Activated T-helper 2 cell treated with anti-CD3 and anti-CD28 coated beads, Interferon-gamma antibody, Interleukin-2, Interleukin-4, amounts not matched to agents 10 μg/mL and 5 μg/mL and 100 μg/mL, durations not matched to agents 14 hours and 24 hours and 36 hours (primary cell): Measurements from ENCODE around the gene SSC4D. TPM values are rescaled to one million over a fixed set of nuclear protein-coding genes. Genes with fewer than 3 reads are reported as not detected.
"Not testable (repeated sequence)": the region's sequence is repeated elsewhere in the genome, so short reads cannot be mapped to it uniquely, and the experiment has no call there.

Experiments used
- DNase-seq: peaks from one replicate; pipeline ENCODE4 v3.0.0; 2021; ENCODE audit warnings: low spot score
- H3K27ac Mint-ChIP-seq: one replicate; pipeline ENCODE4 v1.8.0; 2021; ENCODE audit warnings: mixed read lengths
- H3K27me3 Mint-ChIP-seq: one replicate; pipeline ENCODE4 v1.8.0; 2021; ENCODE audit warnings: low read depth, mixed read lengths
- H3K36me3 Mint-ChIP-seq: one replicate; pipeline ENCODE4 v1.8.0; 2021; ENCODE audit warnings: low read depth, mixed read lengths
- H3K4me1 Mint-ChIP-seq: one replicate; pipeline ENCODE4 v1.8.0; 2021; ENCODE audit warnings: low read depth, mixed read lengths
- H3K4me3 Mint-ChIP-seq: one replicate; pipeline ENCODE4 v1.8.0; 2021; ENCODE audit warnings: low read depth, mild to moderate bottlenecking, moderate library complexity, mixed read lengths
- H3K9me3 Mint-ChIP-seq: one replicate; pipeline ENCODE4 v1.8.0; 2021; ENCODE audit warnings: mixed read lengths
- intact Hi-C: fragments of 100-400 bp; cut with micrococcal nuclease; formaldehyde crosslinking; loops from one replicate; pipeline ENCODE4 v1.15.1; 2023
- total RNA-seq: library from RNA; stranded (reverse); gene quantifications from 2 replicates; pipeline ENCODE4 v1.2.3, GENCODE V29; 2022

The SSC4D gene
- total RNA-seq, 1 donor from 2014 or later: 0.78 TPM

GRCh38 chr7:76368190-76368589, 41.3 kb downstream of the SSC4D start:
- DNase-seq: no peak
- Mint-ChIP-seq H3K27ac (no peak overlapping the region), H3K36me3 (no peaks in the 10 kb centered on the region), H3K27me3 (peaks cover 5% of the 10 kb centered on the region), H3K9me3 (no peaks in the 10 kb centered on the region), H3K4me1 (peaks cover 9% of the 10 kb centered on the region), H3K4me3 (no peak overlapping the region)
- intact Hi-C loops: no loop called here

GRCh38 chr7:76364198-76364584, 45.3 kb downstream of the SSC4D start:
- H3K27ac Mint-ChIP-seq: peak overlapping the region; percentile 90
- no peaks in the 10 kb centered on the region for H3K9me3 Mint-ChIP-seq
- peaks cover 4% of the 10 kb centered on the region for H3K27me3 Mint-ChIP-seq
- no peak for DNase-seq
- intact Hi-C loops: loop anchor here (2.0 kb wide), 1 partner anchor 73 kb away; no protein-coding TSS in a partner anchor
- H3K36me3 Mint-ChIP-seq: no peaks in the 10 kb centered on the region
- peaks cover 16% of the 10 kb centered on the region for H3K4me1 Mint-ChIP-seq
- H3K4me3 Mint-ChIP-seq: peak overlapping the region; percentile 50

- intact Hi-C loops: loop anchor here (2.0 kb wide), 1 partner anchor 73 kb away; no protein-coding TSS in a partner anchor
- Mint-ChIP-seq H3K4me1 (peaks cover 16% of the 10 kb centered on the region), H3K27ac (peak overlapping the region; percentile 90)
- DNase-seq, H3K9me3 Mint-ChIP-seq, H3K36me3 Mint-ChIP-seq, H3K4me3 Mint-ChIP-seq, H3K27me3 Mint-ChIP-seq: not testable (repeated sequence)
Measured at GRCh38 chr7:76363754-76364153, 45.7 kb downstream of the SSC4D start.

GRCh38 chr7:76359978-76360638, 49.4 kb downstream of the SSC4D start:
- intact Hi-C loops: loop anchor here (1.0 to 2.0 kb wide), 4 partner anchors 17 to 42 kb away; no protein-coding TSS in a partner anchor
- H3K27ac Mint-ChIP-seq: peak overlapping the region; percentile 92

GRCh38 chr7:76359111-76359977, 50.2 kb downstream of the SSC4D start:
- Mint-ChIP-seq H3K27ac (peak overlapping the region; percentile 92), H3K4me1 (peaks cover 39% of the 10 kb centered on the region), H3K36me3 (peaks cover 35% of the 10 kb centered on the region), H3K27me3 (no peaks in the 10 kb centered on the region), H3K9me3 (no peaks in the 10 kb centered on the region), H3K4me3 (peak overlapping the region; percentile 87)
- intact Hi-C loops: loop anchor here (1.0 to 2.0 kb wide), 4 partner anchors 17 to 41 kb away; no protein-coding TSS in a partner anchor
- peak; percentile 92 for DNase-seq

More at GRCh38 chr7:76359978-76360638, 49.4 kb downstream of the SSC4D start:
- Mint-ChIP-seq H3K4me3 (peak overlapping the region; percentile 87), H3K27me3 (no peaks in the 10 kb centered on the region), H3K36me3 (peaks cover 28% of the 10 kb centered on the region), H3K9me3 (no peaks in the 10 kb centered on the region), H3K4me1 (peaks cover 37% of the 10 kb centered on the region)
- no peak for DNase-seq

GRCh38 chr7:76358481-76359110, 50.9 kb downstream of the SSC4D start, which contains the start of gene YWHAG:
YWHAG (minus strand) TSS chr7:76358991; CDS start chr7:76358808, 183 bp downstream.
- H3K9me3 Mint-ChIP-seq: no peaks in the 10 kb centered on the region
- H3K27me3 Mint-ChIP-seq: no peaks in the 10 kb centered on the region
- H3K4me1 Mint-ChIP-seq: peaks cover 36% of the 10 kb centered on the region
- peak within 1 kb of the TSS; percentile 92 for H3K27ac Mint-ChIP-seq
- peaks cover 40% of the 10 kb centered on the region for H3K36me3 Mint-ChIP-seq
- H3K4me3 Mint-ChIP-seq: peak within 1 kb of the TSS; percentile 98
- DNase-seq: peak; percentile 85
- intact Hi-C loops: loop anchor here (1.0 to 2.0 kb wide), 4 partner anchors 16 to 40 kb away; no protein-coding TSS in a partner anchor

GRCh38 chr7:76358011-76358480, 51.5 kb downstream of the SSC4D start:
- intact Hi-C loops: loop anchor here (2.0 kb wide), 1 partner anchor 15 kb away; no protein-coding TSS in a partner anchor
- Mint-ChIP-seq H3K27ac (peak overlapping the region; percentile 90), H3K36me3 (peaks cover 43% of the 10 kb centered on the region), H3K9me3 (no peaks in the 10 kb centered on the region), H3K27me3 (no peaks in the 10 kb centered on the region), H3K4me1 (peaks cover 36% of the 10 kb centered on the region), H3K4me3 (peak overlapping the region; percentile 98)
- no peak for DNase-seq

- H3K4me1 Mint-ChIP-seq: peaks cover 38% of the 10 kb centered on the region
- no peak for DNase-seq
Measured at GRCh38 chr7:76357475-76358010, 52.0 kb downstream of the SSC4D start.

GRCh38 chr7:76356823-76357222, 52.7 kb downstream of the SSC4D start:
- Mint-ChIP-seq H3K9me3 (no peaks in the 10 kb centered on the region), H3K4me1 (peaks cover 44% of the 10 kb centered on the region), H3K27me3 (no peaks in the 10 kb centered on the region), H3K36me3 (peaks cover 48% of the 10 kb centered on the region), H3K27ac (peak overlapping the region; percentile 55), H3K4me3 (peak overlapping the region; percentile 98)
- DNase-seq: no peak
- intact Hi-C loops: no loop called here

More at GRCh38 chr7:76357475-76358010, 52.0 kb downstream of the SSC4D start:
- peak overlapping the region; percentile 98 for H3K4me3 Mint-ChIP-seq
- peak overlapping the region; percentile 90 for H3K27ac Mint-ChIP-seq
- no peaks in the 10 kb centered on the region for H3K9me3 Mint-ChIP-seq
- peaks cover 43% of the 10 kb centered on the region for H3K36me3 Mint-ChIP-seq
- no peaks in the 10 kb centered on the region for H3K27me3 Mint-ChIP-seq
- intact Hi-C loops: loop anchor here (2.0 kb wide), 1 partner anchor 15 kb away; no protein-coding TSS in a partner anchor

GRCh38 chr7:76356115-76356514, 53.4 kb downstream of the SSC4D start:
- H3K4me1 Mint-ChIP-seq: peaks cover 50% of the 10 kb centered on the region
- H3K4me3 Mint-ChIP-seq: peak overlapping the region; percentile 22
- H3K9me3 Mint-ChIP-seq: no peaks in the 10 kb centered on the region
- peaks cover 55% of the 10 kb centered on the region for H3K36me3 Mint-ChIP-seq
- no peaks in the 10 kb centered on the region for H3K27me3 Mint-ChIP-seq
- DNase-seq: no peak
- intact Hi-C loops: no loop called here
- H3K27ac Mint-ChIP-seq: peak overlapping the region; percentile 11

GRCh38 chr7:76354981-76355730, 54.3 kb downstream of the SSC4D start:
- Mint-ChIP-seq H3K4me1 (peaks cover 52% of the 10 kb centered on the region), H3K27me3 (no peaks in the 10 kb centered on the region), H3K4me3 (no peak overlapping the region), H3K9me3 (no peaks in the 10 kb centered on the region), H3K27ac (no peak overlapping the region), H3K36me3 (peaks cover 64% of the 10 kb centered on the region)
- intact Hi-C loops: no loop called here
- no peak for DNase-seq
